Measurements from ENCODE around the gene PCDH9. TPM values are rescaled to one million over a fixed set of nuclear protein-coding genes. Genes with fewer than 3 reads are reported as not detected.

PCDH9 gene
- total and polyA plus RNA-seq, 4 experiments from 2014 or later = 0.08 to 0.18 (median 0.14) TPM

GRCh38 chr13:67052550-67053490 is 177.3 kb downstream of the PCDH9 start:
- H3K4me1 ChIP-seq (ENCODE audit: insufficient read depth, low read length) = no peaks in the 10 kb centered on the region
- Mint-ChIP-seq H3K9me3 (peaks cover 0 to 12% (median 1%) of the 10 kb centered on the region in 8 donors), H3K36me3 (no peaks in the 10 kb centered on the region), H3K4me3 (no peak overlapping the region), H3K27ac (no peak overlapping the region), H3K4me1 (no peaks in the 10 kb centered on the region), H3K27me3 (no peaks in the 10 kb centered on the region)
- H3K9me3 ChIP-seq (ENCODE audit: control insufficient read depth in 1 of 2, low read length in 2 of 2) = no peaks in the 10 kb centered on the region
- no peak overlapping the region for H3K27ac ChIP-seq (ENCODE audit: low read depth, low read length)
- H3K27me3 ChIP-seq (ENCODE audit: insufficient read depth, low read length) = no peaks in the 10 kb centered on the region
- no peak for DNase-seq
- no peak overlapping the region for H3K4me3 ChIP-seq (ENCODE audit: low read length in 2 of 2)
- ChIA-PET POLR2A (ENCODE audit: partially characterized antibody) (no interaction called here), CTCF (ENCODE audit: partially characterized antibody) (no interaction called here)
- no peaks in the 10 kb centered on the region for H3K36me3 ChIP-seq (ENCODE audit: insufficient read depth, low read length)
- intact Hi-C loops (cut with micrococcal nuclease) = no loop called here

- no peaks in the 10 kb centered on the region for H3K9me3 ChIP-seq (ENCODE audit: control insufficient read depth in 1 of 2, low read length in 2 of 2)
- no peak overlapping the region for H3K4me3 ChIP-seq (ENCODE audit: low read length in 2 of 2)
- DNase-seq = no peak
- POLR2A ChIA-PET (ENCODE audit: partially characterized antibody) = no interaction called here
- Mint-ChIP-seq H3K36me3 (no peaks in the 10 kb centered on the region), H3K27me3 (no peaks in the 10 kb centered on the region), H3K27ac (no peak overlapping the region), H3K9me3 (peaks cover 0 to 12% (median 3%) of the 10 kb centered on the region in 8 donors), H3K4me3 (no peak overlapping the region), H3K4me1 (no peaks in the 10 kb centered on the region)
- CTCF ChIA-PET (ENCODE audit: partially characterized antibody) = no interaction called here
- intact Hi-C loops (cut with micrococcal nuclease) = no loop called here
- H3K27ac ChIP-seq (ENCODE audit: low read depth, low read length) = no peak overlapping the region
- H3K36me3 ChIP-seq (ENCODE audit: insufficient read depth, low read length) = no peaks in the 10 kb centered on the region
- no peaks in the 10 kb centered on the region for H3K4me1 ChIP-seq (ENCODE audit: insufficient read depth, low read length)
- no peaks in the 10 kb centered on the region for H3K27me3 ChIP-seq (ENCODE audit: insufficient read depth, low read length)
These were observed 180.4 kb downstream of the PCDH9 start for GRCh38 chr13:67049744-67050143.

GRCh38 chr13:67048821-67049150 is 181.3 kb downstream of the PCDH9 start:
- H3K27me3 ChIP-seq (ENCODE audit: insufficient read depth, low read length) = no peaks in the 10 kb centered on the region
- DNase-seq = no peak
- H3K27me3 Mint-ChIP-seq = no peaks in the 10 kb centered on the region
- H3K36me3 Mint-ChIP-seq = no peaks in the 10 kb centered on the region
- H3K36me3 ChIP-seq (ENCODE audit: insufficient read depth, low read length) = no peaks in the 10 kb centered on the region
- no peaks in the 10 kb centered on the region for H3K9me3 ChIP-seq (ENCODE audit: control insufficient read depth in 1 of 2, low read length in 2 of 2)
- intact Hi-C loops (cut with micrococcal nuclease) = no loop called here
- H3K4me3 ChIP-seq (ENCODE audit: low read length in 2 of 2) = no peak overlapping the region
- H3K27ac Mint-ChIP-seq = no peak overlapping the region
- H3K4me1 ChIP-seq (ENCODE audit: insufficient read depth, low read length) = no peaks in the 10 kb centered on the region
- H3K9me3 Mint-ChIP-seq = peaks cover 0 to 12% (median 3%) of the 10 kb centered on the region in 8 donors
- ChIA-PET CTCF (ENCODE audit: partially characterized antibody) (no interaction called here), POLR2A (ENCODE audit: partially characterized antibody) (no interaction called here)
- H3K4me3 Mint-ChIP-seq = no peak overlapping the region
- no peak overlapping the region for H3K27ac ChIP-seq (ENCODE audit: low read depth, low read length)
- no peaks in the 10 kb centered on the region for H3K4me1 Mint-ChIP-seq

DNA sequence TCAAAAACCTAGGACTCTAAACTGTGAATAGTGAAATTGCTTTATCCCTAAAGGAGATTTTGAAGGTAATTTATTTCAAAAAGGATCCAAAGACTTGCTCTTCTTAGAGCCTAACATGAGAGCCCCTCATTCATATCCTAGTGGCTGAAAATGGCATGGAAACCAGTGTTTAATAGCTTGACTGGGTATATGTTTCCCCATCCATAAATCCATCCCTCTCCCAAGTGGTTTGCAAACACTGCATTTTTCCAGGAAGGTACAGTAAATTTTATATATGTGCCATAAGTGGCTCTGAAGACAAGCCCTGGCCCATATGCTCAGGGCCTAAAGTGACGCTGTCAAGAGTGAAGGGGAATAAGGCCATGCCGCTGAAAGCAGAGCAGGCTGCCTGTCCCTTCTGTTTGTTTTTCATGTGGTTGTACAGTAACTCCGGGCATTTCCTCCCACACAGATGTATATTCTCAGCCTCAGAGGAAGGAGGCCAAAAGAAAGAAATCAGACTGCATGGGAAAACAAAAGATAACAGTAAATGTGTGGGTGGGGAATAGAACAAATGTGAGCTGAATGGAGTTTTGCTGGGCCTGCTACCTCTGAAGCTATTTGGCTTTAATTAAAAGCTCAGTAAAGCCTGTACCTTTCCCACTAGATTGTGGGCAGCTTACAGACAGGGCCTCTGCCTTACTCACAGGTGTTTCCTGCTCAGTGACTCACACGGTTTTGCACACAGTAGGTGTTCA is 181.9 kb downstream of the PCDH9 start:
- no peak overlapping the region for H3K27ac Mint-ChIP-seq
- no peaks in the 10 kb centered on the region for H3K27me3 Mint-ChIP-seq
- H3K36me3 ChIP-seq (ENCODE audit: insufficient read depth, low read length) = no peaks in the 10 kb centered on the region
- no peaks in the 10 kb centered on the region for H3K36me3 Mint-ChIP-seq
- H3K9me3 ChIP-seq (ENCODE audit: control insufficient read depth in 1 of 2, low read length in 2 of 2) = no peaks in the 10 kb centered on the region
- no peak overlapping the region for H3K4me3 ChIP-seq (ENCODE audit: low read length in 2 of 2)
- intact Hi-C loops (cut with micrococcal nuclease) = no loop called here
- H3K27ac ChIP-seq (ENCODE audit: low read depth, low read length) = no peak overlapping the region
- H3K27me3 ChIP-seq (ENCODE audit: insufficient read depth, low read length) = no peaks in the 10 kb centered on the region
- ChIA-PET POLR2A (ENCODE audit: partially characterized antibody) (no interaction called here), CTCF (ENCODE audit: partially characterized antibody) (no interaction called here)
- DNase-seq = no peak
- H3K4me1 ChIP-seq (ENCODE audit: insufficient read depth, low read length) = no peaks in the 10 kb centered on the region
- no peaks in the 10 kb centered on the region for H3K4me1 Mint-ChIP-seq
- peaks cover 0 to 8% (median 3%) of the 10 kb centered on the region in 8 donors for H3K9me3 Mint-ChIP-seq
- no peak overlapping the region for H3K4me3 Mint-ChIP-seq

- Mint-ChIP-seq H3K9me3 (peaks cover 0 to 11% (median under 1%) of the 10 kb centered on the region in 8 donors), H3K27me3 (no peaks in the 10 kb centered on the region), H3K36me3 (no peaks in the 10 kb centered on the region), H3K4me3 (no peak overlapping the region), H3K4me1 (no peaks in the 10 kb centered on the region), H3K27ac (no peak overlapping the region)
- Histone ChIP-seq H3K27ac (ENCODE audit: low read depth, low read length) (no peak overlapping the region), H3K9me3 (ENCODE audit: control insufficient read depth in 1 of 2, low read length in 2 of 2) (no peaks in the 10 kb centered on the region), H3K27me3 (ENCODE audit: insufficient read depth, low read length) (no peaks in the 10 kb centered on the region), H3K4me3 (ENCODE audit: low read length in 2 of 2) (no peak overlapping the region), H3K4me1 (ENCODE audit: insufficient read depth, low read length) (no peaks in the 10 kb centered on the region), H3K36me3 (ENCODE audit: insufficient read depth, low read length) (no peaks in the 10 kb centered on the region)
- CTCF ChIA-PET (ENCODE audit: partially characterized antibody) = no interaction called here
- POLR2A ChIA-PET (ENCODE audit: partially characterized antibody) = no interaction called here
- DNase-seq = no peak
- intact Hi-C loops (cut with micrococcal nuclease) = no loop called here
These were observed 184.8 kb downstream of the PCDH9 start for GRCh38 chr13:67045357-67045756.

- H3K4me1 Mint-ChIP-seq = no peaks in the 10 kb centered on the region
- H3K27me3 ChIP-seq (ENCODE audit: insufficient read depth, low read length) = no peaks in the 10 kb centered on the region
- no peaks in the 10 kb centered on the region for H3K36me3 ChIP-seq (ENCODE audit: insufficient read depth, low read length)
- no peak overlapping the region for H3K4me3 ChIP-seq (ENCODE audit: low read length in 2 of 2)
- H3K27me3 Mint-ChIP-seq = no peaks in the 10 kb centered on the region
- ChIA-PET POLR2A (ENCODE audit: partially characterized antibody) (no interaction called here), CTCF (ENCODE audit: partially characterized antibody) (no interaction called here)
- no peak for DNase-seq
- H3K27ac ChIP-seq (ENCODE audit: low read depth, low read length) = no peak overlapping the region
- no peaks in the 10 kb centered on the region for H3K9me3 ChIP-seq (ENCODE audit: control insufficient read depth in 1 of 2, low read length in 2 of 2)
- no peaks in the 10 kb centered on the region for H3K36me3 Mint-ChIP-seq
- H3K27ac Mint-ChIP-seq = no peak overlapping the region
- intact Hi-C loops (cut with micrococcal nuclease) = no loop called here
- H3K4me3 Mint-ChIP-seq = no peak overlapping the region
- H3K4me1 ChIP-seq (ENCODE audit: insufficient read depth, low read length) = no peaks in the 10 kb centered on the region
- peaks cover 0 to 11% (median 3%) of the 10 kb centered on the region in 8 donors for H3K9me3 Mint-ChIP-seq
These were observed 186.2 kb downstream of the PCDH9 start for GRCh38 chr13:67043901-67044300.

- H3K9me3 ChIP-seq (ENCODE audit: control insufficient read depth in 1 of 2, low read length in 2 of 2) = no peaks in the 10 kb centered on the region
- no peak overlapping the region for H3K4me3 Mint-ChIP-seq
- ChIA-PET CTCF (ENCODE audit: partially characterized antibody) (no interaction called here), POLR2A (ENCODE audit: partially characterized antibody) (no interaction called here)
- no peaks in the 10 kb centered on the region for H3K4me1 Mint-ChIP-seq
- no peaks in the 10 kb centered on the region for H3K36me3 Mint-ChIP-seq
- H3K36me3 ChIP-seq (ENCODE audit: insufficient read depth, low read length) = no peaks in the 10 kb centered on the region
- no peaks in the 10 kb centered on the region for H3K27me3 ChIP-seq (ENCODE audit: insufficient read depth, low read length)
- intact Hi-C loops (cut with micrococcal nuclease) = no loop called here
- H3K27ac ChIP-seq (ENCODE audit: low read depth, low read length) = no peak overlapping the region
- no peaks in the 10 kb centered on the region for H3K27me3 Mint-ChIP-seq
- H3K4me3 ChIP-seq (ENCODE audit: low read length in 2 of 2) = no peak overlapping the region
- DNase-seq = no peak
- no peaks in the 10 kb centered on the region for H3K4me1 ChIP-seq (ENCODE audit: insufficient read depth, low read length)
- H3K27ac Mint-ChIP-seq = no peak overlapping the region
- peaks cover 0 to 11% (median 3%) of the 10 kb centered on the region in 8 donors for H3K9me3 Mint-ChIP-seq
These were observed 187.6 kb downstream of the PCDH9 start for GRCh38 chr13:67042556-67042955.

Measured in CD4-positive, alpha-beta memory T cell (primary cell).